Activated T-cell treated with anti-CD3 and anti-CD28 coated beads for 24 hours (primary cell): ENCODE measurements around the gene CPA4.

Source experiments
- DNase-seq: peaks from one replicate; pipeline ENCODE4 v3.0.0-alpha.2; 2020; ENCODE audit warnings: low read depth

The CPA4 gene

GRCh38 chr7:130364451-130364850 is 71.5 kb downstream of the CPA4 start:
- DNase-seq = no peak

- DNase-seq = no peak
Measured at GRCh38 chr7:130365088-130365487, 72.1 kb downstream of the CPA4 start.

- no peak for DNase-seq
Measured at GRCh38 chr7:130365511-130366441, 72.8 kb downstream of the CPA4 start.

- DNase-seq = no peak
Measured at GRCh38 chr7:130366564-130366963, 73.6 kb downstream of the CPA4 start.

GRCh38 chr7:130367088-130367755 is 74.3 kb downstream of the CPA4 start:
- DNase-seq = peak; percentile 11

GRCh38 chr7:130367836-130368746 is 75.1 kb downstream of the CPA4 start:
- DNase-seq = no peak

GRCh38 chr7:130369110-130369711 is 76.2 kb downstream of the CPA4 start:
- no peak for DNase-seq

GRCh38 chr7:130369831-130370550 is 77.0 kb downstream of the CPA4 start:
- no peak for DNase-seq

GRCh38 chr7:130371046-130371445 is 78.1 kb downstream of the CPA4 start:
- DNase-seq = no peak

- DNase-seq = no peak
Measured at GRCh38 chr7:130372402-130373165, 79.6 kb downstream of the CPA4 start.
